AG04449 (cell line): ENCODE data around the gene PDE4B.

Experiments used
- CTCF ChIA-PET: fragments of 350-600 bp; formaldehyde crosslinking; extraction: SDS; loops from one replicate; lab custom pipeline; 2021; ENCODE audit warnings: antibody characterized with exemption; lab: Yijun Ruan, JAX
- POLR2A ChIA-PET: fragments of 400-600, 350-600 bp; formaldehyde crosslinking; extraction: SDS; loops from one replicate; lab custom pipeline; 2020; ENCODE audit warnings: antibody characterized with exemption, inconsistent platforms; lab: Yijun Ruan, JAX
- DNase-seq: peaks from one replicate; pipeline ENCODE4 v3.0.0-alpha.2; 2010; ENCODE audit warnings: low read depth, low spot score
- H3K4me3 ChIP-seq: 2 replicates; pipeline ENCODE4 v1.5.1; 2011; ENCODE audit warnings: low read depth, mild to moderate bottlenecking, control low read depth, low read length
- TF ChIP-seq, protein P1 (sequence below): IDR thresholded peaks from one replicate; pipeline ENCODE4 v1.5.1; 2011; ENCODE audit warnings: mild to moderate bottlenecking, moderate library complexity, low read length, control low read depth, inconsistent platforms; ENCODE audit not compliant: insufficient read depth; ENCODE audit errors: missing control alignments

Gene PDE4B

DNA sequence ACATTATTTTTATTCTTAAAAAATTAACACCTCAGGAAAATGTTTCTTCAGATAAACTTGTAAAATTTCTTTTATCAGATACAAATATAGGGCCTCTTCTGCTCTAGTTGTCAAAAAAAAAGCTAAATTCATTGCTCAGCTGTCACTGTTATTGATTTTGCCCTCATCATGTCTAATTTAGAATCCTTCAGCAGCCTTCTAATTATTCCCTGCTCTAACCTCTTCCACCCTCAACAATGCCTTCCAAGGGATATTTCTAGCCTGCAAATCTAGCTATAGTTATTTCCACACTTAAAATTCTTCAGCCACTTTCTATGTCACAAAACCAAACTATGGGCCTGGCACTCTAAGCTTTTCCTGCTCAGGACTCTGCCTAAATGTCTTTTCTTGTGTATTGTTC, 25.2 kb downstream of the PDE4B start:
- no peak for DNase-seq
- TF ChIP-seq, protein P1, sequence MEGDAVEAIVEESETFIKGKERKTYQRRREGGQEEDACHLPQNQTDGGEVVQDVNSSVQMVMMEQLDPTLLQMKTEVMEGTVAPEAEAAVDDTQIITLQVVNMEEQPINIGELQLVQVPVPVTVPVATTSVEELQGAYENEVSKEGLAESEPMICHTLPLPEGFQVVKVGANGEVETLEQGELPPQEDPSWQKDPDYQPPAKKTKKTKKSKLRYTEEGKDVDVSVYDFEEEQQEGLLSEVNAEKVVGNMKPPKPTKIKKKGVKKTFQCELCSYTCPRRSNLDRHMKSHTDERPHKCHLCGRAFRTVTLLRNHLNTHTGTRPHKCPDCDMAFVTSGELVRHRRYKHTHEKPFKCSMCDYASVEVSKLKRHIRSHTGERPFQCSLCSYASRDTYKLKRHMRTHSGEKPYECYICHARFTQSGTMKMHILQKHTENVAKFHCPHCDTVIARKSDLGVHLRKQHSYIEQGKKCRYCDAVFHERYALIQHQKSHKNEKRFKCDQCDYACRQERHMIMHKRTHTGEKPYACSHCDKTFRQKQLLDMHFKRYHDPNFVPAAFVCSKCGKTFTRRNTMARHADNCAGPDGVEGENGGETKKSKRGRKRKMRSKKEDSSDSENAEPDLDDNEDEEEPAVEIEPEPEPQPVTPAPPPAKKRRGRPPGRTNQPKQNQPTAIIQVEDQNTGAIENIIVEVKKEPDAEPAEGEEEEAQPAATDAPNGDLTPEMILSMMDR = no peak
- H3K4me3 ChIP-seq = no peak overlapping the region
- CTCF ChIA-PET = interaction anchor here (0.7 kb wide), 1 partner anchor 15 kb away, joined by 3 read pairs; no protein-coding TSS in a partner anchor
- POLR2A ChIA-PET = interaction anchor here (0.6 kb wide), 1 partner anchor 56 kb away, joined by 3 read pairs; no protein-coding TSS in a partner anchor

DNA sequence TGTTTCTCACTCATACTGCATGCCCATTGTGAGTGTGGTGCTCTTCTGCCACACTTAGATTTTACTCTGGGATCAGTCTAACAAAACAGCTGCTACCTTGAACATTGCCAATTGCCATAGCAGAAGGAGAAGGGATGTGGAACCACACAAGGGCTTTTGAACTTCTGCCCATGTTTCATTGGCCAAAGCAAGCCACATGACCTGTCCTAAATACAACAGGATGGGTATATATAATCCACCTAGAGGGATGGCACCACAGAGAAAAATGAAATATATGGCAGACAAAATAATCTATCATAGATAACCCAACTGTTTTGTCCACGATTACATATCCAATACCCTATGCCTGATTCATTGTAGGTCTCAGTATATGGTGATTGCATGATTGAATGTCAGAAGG, 26.3 kb downstream of the PDE4B start:
- POLR2A ChIA-PET = no interaction called here
- TF ChIP-seq, protein P1 = no peak
- no peak overlapping the region for H3K4me3 ChIP-seq
- DNase-seq = no peak
- CTCF ChIA-PET = no interaction called here

DNA sequence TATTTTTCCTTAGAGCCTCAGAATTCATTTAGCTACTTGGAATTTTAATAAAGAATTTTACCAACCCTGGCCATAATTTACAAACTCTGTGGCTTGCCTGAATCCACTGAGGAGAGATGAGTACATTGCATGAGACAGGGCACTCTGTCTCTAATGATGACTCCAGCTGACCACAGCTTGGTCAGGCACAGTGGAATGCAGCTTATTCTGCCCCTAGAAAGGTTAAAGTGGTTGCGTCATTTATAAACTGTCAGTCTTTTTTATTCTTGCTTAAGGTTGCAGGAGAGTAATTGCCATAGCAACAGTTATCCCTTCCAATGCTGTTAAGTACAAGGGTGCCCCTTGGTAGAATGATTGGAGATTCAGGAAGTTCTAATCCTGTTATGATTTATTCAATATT, 28.3 kb downstream of the PDE4B start:
- no peak overlapping the region for H3K4me3 ChIP-seq
- TF ChIP-seq, protein P1 = no peak
- DNase-seq = peak; percentile 89
- ChIA-PET POLR2A (interaction anchor here (0.6 to 1.2 kb wide), 3 partner anchors 9 to 198 kb away, joined by 3 read pairs; no protein-coding TSS in a partner anchor), CTCF (no interaction called here)

DNA sequence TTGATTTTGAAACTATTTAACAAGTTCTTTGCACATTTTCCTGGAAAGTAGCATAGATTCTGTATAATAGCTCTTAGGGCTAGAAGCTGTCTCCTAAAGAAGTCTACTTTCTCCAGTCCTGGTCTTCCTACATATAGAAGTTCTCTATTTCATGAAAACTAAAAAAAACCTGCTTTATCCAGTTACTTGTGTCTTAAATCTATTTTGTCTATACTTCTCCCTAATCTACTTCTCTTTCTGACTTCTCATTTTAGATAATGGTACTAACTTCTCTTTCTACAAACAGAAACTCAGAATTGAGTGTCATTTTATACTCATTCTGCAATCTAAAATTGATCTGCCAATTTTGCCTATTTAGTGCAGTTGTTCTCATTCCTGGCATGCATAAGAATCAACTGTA, 28.7 kb downstream of the PDE4B start:
- POLR2A ChIA-PET = interaction anchor here (1.1 to 1.2 kb wide), 2 partner anchors 10 to 59 kb away, joined by 3 read pairs; no protein-coding TSS in a partner anchor
- H3K4me3 ChIP-seq = no peak overlapping the region
- CTCF ChIA-PET = no interaction called here
- DNase-seq = no peak
- TF ChIP-seq, protein P1 = no peak

DNA sequence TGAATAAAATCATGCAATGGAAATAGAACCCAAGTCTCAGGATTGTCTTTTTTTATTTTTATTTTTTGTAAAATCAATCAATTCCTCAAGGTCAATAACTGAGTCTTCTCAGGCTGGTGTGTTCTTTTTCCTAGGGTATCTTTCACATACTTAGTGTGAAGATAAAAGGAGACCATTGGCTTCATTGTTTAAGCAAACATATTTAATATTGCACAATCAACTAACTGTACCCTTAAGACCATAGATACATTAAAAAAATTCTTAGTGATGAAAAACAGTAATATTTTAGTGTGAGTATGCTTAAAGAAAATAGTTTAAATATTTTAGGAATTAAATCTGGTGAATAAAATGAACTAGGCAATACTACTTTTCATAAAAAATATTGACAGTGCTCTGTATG, 31.4 kb downstream of the PDE4B start:
- TF ChIP-seq, protein P1 = no peak
- no peak for DNase-seq
- no peak overlapping the region for H3K4me3 ChIP-seq
- POLR2A ChIA-PET = no interaction called here
- CTCF ChIA-PET = no interaction called here

DNA sequence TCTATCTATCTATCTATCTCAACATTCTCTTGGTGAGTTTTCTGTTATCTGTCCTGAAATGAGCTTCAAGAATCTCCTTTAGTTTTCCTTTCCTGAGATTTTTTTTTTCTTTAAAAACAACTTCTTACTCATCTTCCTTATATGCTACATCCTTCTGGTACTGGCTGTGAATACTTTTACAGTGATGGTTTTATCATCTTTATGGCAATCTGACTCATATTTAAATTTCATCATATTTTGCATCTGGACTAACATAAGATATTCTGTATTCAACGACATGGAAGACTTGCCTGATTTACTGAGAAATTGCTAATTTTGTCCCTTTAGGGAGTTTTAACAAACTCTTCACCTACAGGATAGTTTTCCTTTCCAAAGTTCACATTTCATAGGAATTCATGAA, 33.0 kb downstream of the PDE4B start:
- ChIA-PET POLR2A (interaction anchor here (0.9 kb wide), 1 partner anchor 12 kb away, joined by 4 read pairs; no protein-coding TSS in a partner anchor), CTCF (no interaction called here)
- no peak overlapping the region for H3K4me3 ChIP-seq
- peak; percentile 42 for DNase-seq
- TF ChIP-seq, protein P1 = no peak
